Lower lobe of right lung (tissue), 2 donors: Measurements from ENCODE around the gene TMIE. TPM values are rescaled to one million over a fixed set of nuclear protein-coding genes. Genes with fewer than 3 reads are reported as not detected.

Experiments
- ATAC-seq, 2 donors: fragments of 200-7000 bp; cut with Tn5 transposase; one replicate each; pipeline ENCODE4 v1.9.1; 2020 to 2022; ENCODE audit warnings: mild to moderate bottlenecking in 2 of 2, moderate library complexity in 2 of 2
- DNase-seq: peaks from one replicate; pipeline ENCODE4 v3.0.0-alpha.2; 2020
- H3K27ac ChIP-seq: fragments of 200-600 bp; one replicate; pipeline ENCODE4 v1.8.0; 2022
- H3K27me3 ChIP-seq: fragments of 200-600 bp; one replicate; pipeline ENCODE4 v1.8.0; 2022; ENCODE audit warnings: low read depth
- H3K36me3 ChIP-seq: fragments of 200-600 bp; one replicate; pipeline ENCODE4 v1.8.0; 2022; ENCODE audit warnings: mild to moderate bottlenecking
- H3K4me1 ChIP-seq: fragments of 200-600 bp; one replicate; pipeline ENCODE4 v1.8.0; 2022
- H3K4me3 ChIP-seq: fragments of 200-600 bp; one replicate; pipeline ENCODE4 v1.8.0; 2022; ENCODE audit warnings: mild to moderate bottlenecking
- H3K9me3 ChIP-seq: fragments of 200-600 bp; one replicate; pipeline ENCODE4 v1.8.0; 2022
- intact Hi-C: fragments of 100-400 bp; cut with DNase I; formaldehyde crosslinking; loops from one replicate; pipeline ENCODE4 v1.11.0; 2022
- total RNA-seq: library from RNA; stranded (reverse); fragmentation: NEBNext Ultra II Directional; extraction: Animal tissue kit (Norgen Biotek cat#: 25700); gene quantifications from one replicate; pipeline ENCODE4 v1.2.1, GENCODE V29; 2021
- TF ChIP-seq, protein P1 (sequence below): fragments of 200-600 bp; IDR thresholded peaks from one replicate; pipeline ENCODE4 v1.8.0; 2022; ENCODE audit warnings: antibody characterized with exemption, mild to moderate bottlenecking
- donor health status: DM: no; HTN: yes; CAD: no; lungs with severe emphysema.

TMIE gene
- total RNA-seq, 1 donor from 2014 or later: 1.0 TPM

DNA sequence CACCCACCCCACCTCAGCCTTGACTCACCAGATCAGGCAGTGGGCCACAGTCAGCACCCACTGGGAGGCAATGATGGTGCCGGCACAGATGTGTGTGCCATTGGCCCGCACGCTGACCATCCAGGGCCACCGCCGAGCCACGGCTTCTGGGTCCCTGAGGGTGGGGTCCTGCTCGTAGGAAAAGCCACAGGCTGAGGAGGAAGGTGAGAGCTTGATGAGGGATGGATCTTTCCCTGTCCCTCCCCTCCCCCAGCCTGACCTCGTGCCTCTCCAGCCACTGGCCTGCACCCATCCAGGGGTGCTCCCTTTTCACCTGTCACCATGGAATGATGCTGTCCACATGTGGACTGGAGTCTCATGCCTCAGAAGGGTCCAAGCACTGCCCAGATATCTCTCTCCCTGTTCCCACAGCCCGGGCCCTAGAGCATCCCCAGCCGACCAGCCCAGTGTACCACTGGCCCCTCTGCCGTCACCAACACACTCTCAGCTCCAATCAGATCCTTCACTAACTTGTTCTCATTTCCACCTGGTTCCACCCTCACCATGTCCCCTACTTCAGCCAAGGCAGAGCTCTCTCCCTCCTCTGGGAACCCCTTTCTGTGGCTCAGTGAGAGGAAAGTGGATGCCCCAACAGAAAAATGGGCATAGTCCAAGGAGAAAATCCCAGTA, 14.4 kb downstream of the TMIE start:
- intact Hi-C loops: no loop called here
- Histone ChIP-seq H3K4me1 (no peaks in the 10 kb centered on the region), H3K36me3 (no peaks in the 10 kb centered on the region), H3K9me3 (no peaks in the 10 kb centered on the region), H3K27ac (no peak overlapping the region), H3K27me3 (peaks cover 7% of the 10 kb centered on the region), H3K4me3 (no peak overlapping the region)
- TF ChIP-seq, protein P1, sequence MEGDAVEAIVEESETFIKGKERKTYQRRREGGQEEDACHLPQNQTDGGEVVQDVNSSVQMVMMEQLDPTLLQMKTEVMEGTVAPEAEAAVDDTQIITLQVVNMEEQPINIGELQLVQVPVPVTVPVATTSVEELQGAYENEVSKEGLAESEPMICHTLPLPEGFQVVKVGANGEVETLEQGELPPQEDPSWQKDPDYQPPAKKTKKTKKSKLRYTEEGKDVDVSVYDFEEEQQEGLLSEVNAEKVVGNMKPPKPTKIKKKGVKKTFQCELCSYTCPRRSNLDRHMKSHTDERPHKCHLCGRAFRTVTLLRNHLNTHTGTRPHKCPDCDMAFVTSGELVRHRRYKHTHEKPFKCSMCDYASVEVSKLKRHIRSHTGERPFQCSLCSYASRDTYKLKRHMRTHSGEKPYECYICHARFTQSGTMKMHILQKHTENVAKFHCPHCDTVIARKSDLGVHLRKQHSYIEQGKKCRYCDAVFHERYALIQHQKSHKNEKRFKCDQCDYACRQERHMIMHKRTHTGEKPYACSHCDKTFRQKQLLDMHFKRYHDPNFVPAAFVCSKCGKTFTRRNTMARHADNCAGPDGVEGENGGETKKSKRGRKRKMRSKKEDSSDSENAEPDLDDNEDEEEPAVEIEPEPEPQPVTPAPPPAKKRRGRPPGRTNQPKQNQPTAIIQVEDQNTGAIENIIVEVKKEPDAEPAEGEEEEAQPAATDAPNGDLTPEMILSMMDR: no peak
- ATAC-seq (no peak), DNase-seq (no peak)

DNA sequence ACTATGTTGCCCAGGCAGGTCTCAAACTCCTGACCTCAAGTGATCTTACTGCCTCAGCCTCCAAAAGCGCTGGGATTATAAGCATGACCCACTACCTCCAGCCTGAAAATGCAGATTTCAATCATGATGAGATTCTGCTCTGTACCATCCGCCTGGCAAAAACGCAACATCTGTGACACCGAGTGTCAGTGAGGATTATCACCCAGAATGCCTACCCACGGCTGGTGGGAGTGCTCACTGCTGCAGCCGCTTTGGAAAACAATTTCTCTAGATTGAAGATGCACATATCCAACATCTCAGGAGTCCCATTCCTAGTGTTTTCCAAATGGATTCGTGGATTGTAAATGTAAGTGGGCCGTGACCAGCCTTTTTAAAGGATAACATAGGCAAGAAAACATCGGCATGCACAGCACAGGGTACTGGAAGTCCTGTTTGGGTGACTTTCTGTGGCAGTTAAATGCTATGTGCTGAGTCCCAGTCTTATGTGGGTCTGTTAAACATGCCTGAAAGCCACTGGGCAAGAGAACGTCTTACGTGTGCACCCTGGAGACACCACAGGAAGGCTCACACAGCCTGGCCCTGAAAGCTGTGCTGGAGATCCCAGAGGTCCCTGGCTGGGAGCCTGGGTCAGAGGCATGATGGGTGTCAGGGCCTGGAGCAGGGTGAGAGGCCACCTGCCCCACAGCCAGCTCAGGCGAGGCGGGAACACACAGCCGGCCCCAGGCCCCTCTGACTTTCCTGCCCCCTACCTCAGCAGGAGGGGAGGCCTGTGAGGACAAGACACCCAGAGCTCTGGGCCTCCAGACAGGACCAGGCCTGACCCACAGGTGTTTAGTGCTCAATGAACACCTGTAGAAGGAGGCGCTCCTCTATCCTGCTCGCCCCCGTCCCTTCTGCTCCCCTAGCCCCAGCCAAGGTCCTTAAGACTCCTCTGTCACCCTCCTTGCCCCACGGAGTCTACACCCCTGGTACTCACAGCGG, 15.6 kb downstream of the TMIE start:
- no peak overlapping the region for H3K4me3 ChIP-seq
- H3K36me3 ChIP-seq: no peaks in the 10 kb centered on the region
- intact Hi-C loops: no loop called here
- TF ChIP-seq, protein P1: no peak
- H3K27me3 ChIP-seq: peaks cover 7% of the 10 kb centered on the region
- no peak overlapping the region for H3K27ac ChIP-seq
- H3K4me1 ChIP-seq: no peaks in the 10 kb centered on the region
- ATAC-seq (no peak), DNase-seq (no peak)
- no peaks in the 10 kb centered on the region for H3K9me3 ChIP-seq

DNA sequence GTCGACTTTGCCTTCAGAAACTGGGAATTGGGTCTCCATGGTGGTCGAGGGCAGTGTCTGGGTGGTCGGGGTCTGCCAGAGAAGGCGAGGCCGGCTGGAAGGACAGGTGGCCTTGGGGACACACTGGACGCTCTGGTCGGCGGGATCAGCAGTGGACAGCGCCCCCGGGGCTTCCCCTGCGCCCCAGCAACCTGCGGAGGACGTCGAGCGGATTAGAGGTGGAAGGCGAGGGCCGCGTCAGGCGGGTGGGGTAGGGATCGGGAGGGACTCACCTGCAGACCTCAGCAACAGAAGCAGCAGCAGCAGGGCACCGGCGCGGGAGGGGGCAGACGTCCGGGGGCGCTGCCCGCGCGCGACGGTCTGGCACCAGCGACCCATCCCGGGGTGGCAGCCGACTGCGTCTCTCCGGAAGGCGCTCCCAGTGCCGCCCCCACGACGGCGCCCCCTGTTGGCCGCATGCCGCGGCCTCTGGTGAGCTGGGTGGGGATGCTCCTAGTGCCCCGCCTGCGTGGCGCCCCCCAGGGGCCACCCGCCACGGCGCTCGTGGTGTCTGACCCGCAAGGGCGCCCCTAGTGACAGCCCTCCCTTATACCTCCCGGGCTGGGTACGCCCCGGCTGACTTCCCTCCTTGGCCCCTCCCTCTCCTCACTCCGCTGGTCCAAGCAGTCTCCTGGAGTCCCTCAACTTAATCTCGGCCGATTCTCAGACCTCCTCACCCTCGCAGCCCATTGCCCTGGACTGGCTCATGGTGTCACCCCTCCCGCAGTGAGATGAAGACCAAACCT, 16.4 kb downstream of the TMIE start, which contains the start of gene PRSS50:
TSS of gene PRSS50 (minus strand) at position 423 of the 785 bp plus-strand sequence. CDS start at position 378, 45 bp downstream.
- TF ChIP-seq, protein P1: peak; percentile 27
- Histone ChIP-seq H3K27me3 (peaks cover 14% of the 10 kb centered on the region), H3K9me3 (no peaks in the 10 kb centered on the region), H3K36me3 (no peaks in the 10 kb centered on the region), H3K4me1 (no peaks in the 10 kb centered on the region), H3K4me3 (no peak within 1 kb of the TSS), H3K27ac (no peak within 1 kb of the TSS)
- no peak for DNase-seq
- peak in 1 of 2 donors; percentile 27 for ATAC-seq
- intact Hi-C loops: no loop called here

DNA sequence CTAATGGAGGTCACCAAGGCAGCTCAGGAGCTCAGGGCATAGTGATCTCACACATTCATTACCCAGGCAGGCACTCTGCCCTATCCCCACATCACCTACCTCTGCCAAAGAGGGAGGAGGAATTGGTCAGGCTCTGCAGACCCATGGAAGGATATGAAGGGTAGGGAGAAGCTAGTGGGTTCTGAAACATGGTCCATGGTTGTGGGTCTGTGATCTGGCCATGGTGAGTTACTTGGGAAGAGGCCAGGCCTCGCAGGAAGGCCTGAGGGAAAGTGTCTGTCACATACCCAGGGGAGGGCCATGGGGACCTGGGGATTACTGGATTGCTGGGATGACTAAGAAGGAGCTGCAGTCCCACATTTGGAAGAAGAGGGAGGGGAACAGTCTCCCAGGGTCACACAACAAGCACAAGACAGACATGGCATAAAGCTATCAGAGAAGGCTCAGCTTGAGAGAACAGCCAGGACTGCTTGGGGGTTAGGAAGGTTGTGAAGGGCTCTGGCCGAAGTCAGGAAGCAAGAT, 17.9 kb downstream of the TMIE start:
- DNase-seq (no peak), ATAC-seq (no peak)
- Histone ChIP-seq H3K9me3 (no peaks in the 10 kb centered on the region), H3K27me3 (peaks cover 14% of the 10 kb centered on the region), H3K4me3 (no peak overlapping the region), H3K36me3 (no peaks in the 10 kb centered on the region), H3K27ac (no peak overlapping the region), H3K4me1 (no peaks in the 10 kb centered on the region)
- TF ChIP-seq, protein P1: no peak
- intact Hi-C loops: no loop called here

DNA sequence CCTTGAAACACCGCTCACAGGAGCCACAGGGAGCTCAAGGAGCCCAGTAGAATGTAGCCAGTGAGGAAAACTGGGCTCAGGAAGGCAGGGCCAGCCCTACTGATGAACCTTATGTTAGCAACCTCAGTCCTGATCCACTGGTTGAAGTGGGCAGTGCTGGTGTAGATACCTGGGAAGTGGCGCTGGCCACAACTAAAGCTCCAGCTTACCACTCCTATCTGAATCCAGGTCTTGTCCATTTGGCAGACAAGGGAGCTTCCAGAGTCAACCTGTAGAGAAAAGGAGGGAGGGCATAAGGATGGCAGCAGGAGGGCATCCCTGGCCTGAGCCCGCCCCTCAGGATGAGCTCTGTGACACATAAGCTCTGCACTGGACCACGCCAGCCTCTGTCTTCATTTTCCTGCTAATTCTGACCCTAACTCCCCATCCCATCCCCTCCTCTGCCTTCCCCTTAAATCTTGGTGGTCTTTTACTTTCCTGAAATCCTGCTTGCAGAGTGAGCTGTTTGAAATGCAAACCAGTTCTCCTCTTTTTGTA, 18.6 kb downstream of the TMIE start:
- intact Hi-C loops: no loop called here
- ATAC-seq (no peak), DNase-seq (no peak)
- Histone ChIP-seq H3K27ac (no peak overlapping the region), H3K9me3 (no peaks in the 10 kb centered on the region), H3K36me3 (no peaks in the 10 kb centered on the region), H3K4me3 (no peak overlapping the region), H3K27me3 (peaks cover 14% of the 10 kb centered on the region), H3K4me1 (no peaks in the 10 kb centered on the region)
- TF ChIP-seq, protein P1: no peak
